SK-N-MC (cell line): ENCODE measurements around the gene STX8.

Experiments used
- EZH2 ChIP-seq: fragments of 200-600 bp; sonication (generic); IDR thresholded peaks from one replicate; pipeline ENCODE4 v1.6.1; 2017; ENCODE audit warnings: antibody characterized with exemption
- POLR2AphosphoS5 ChIP-seq: IDR thresholded peaks from 2 replicates; pipeline ENCODE4 v1.6.1; 2012; ENCODE audit warnings: mild to moderate bottlenecking, low read depth, low read length, borderline replicate concordance

DNA sequence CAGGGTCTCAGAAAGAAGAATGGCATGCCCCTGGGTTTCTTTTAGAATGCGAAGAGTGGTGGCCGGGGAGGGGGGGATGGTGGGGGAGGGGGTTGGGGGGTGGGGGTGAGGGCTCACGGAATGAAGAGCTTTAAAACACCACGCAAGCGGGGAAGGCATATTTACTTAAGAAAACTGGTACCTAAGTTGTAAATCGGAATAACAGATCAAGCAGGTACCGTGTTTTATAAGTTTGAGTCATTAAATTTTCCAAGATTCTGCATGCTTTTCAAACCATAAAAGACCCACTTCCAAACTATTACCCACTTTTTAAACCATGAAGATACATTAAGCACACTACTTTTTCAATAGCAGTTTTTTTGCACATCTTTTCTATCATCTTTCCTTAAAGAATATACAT lies 130.2 kb downstream of the STX8 start:
- TF ChIP-seq EZH2, result no peak
- no peak for TF ChIP-seq POLR2AphosphoS5
